HUES6 (cell line): ENCODE data around the gene CAMK1D.

Experiments used
- H3K27ac ChIP-seq: 2 replicates; pipeline ENCODE4 v1.7.0; 2013; ENCODE audit warnings: low read depth, mild to moderate bottlenecking, low read length, inconsistent platforms
- H3K27me3 ChIP-seq: 2 replicates; pipeline ENCODE4 v1.6.1; 2013; ENCODE audit warnings: low read length; ENCODE audit not compliant: control insufficient read depth, insufficient read depth
- H3K36me3 ChIP-seq: 2 replicates; pipeline ENCODE4 v1.6.1; 2013; ENCODE audit warnings: low read length; ENCODE audit not compliant: control insufficient read depth, insufficient read depth
- H3K4me1 ChIP-seq: 2 replicates; pipeline ENCODE4 v1.6.1; 2013; ENCODE audit warnings: low read length; ENCODE audit not compliant: control insufficient read depth, insufficient read depth
- H3K4me3 ChIP-seq: 2 replicates; pipeline ENCODE4 v1.5.1; 2013; ENCODE audit warnings: low read depth, low read length
- H3K9ac ChIP-seq: one replicate; pipeline ENCODE4 v1.6.1; 2013; ENCODE audit warnings: mild to moderate bottlenecking, low read length
- H3K9me3 ChIP-seq: 2 replicates; pipeline ENCODE4 v1.6.1; 2013; ENCODE audit warnings: low read depth, low read length; ENCODE audit not compliant: control insufficient read depth, insufficient read depth

The CAMK1D gene

GRCh38 chr10:12566161-12567115, 217.1 kb downstream of the CAMK1D start:
- H3K27me3 ChIP-seq, result no peaks in the 10 kb centered on the region
- no peak overlapping the region for H3K4me3 ChIP-seq
- H3K9ac ChIP-seq, result no peak overlapping the region
- H3K27ac ChIP-seq, result no peak overlapping the region
- H3K4me1 ChIP-seq, result no peaks in the 10 kb centered on the region
- H3K36me3 ChIP-seq, result no peaks in the 10 kb centered on the region
- H3K9me3 ChIP-seq, result no peaks in the 10 kb centered on the region

GRCh38 chr10:12568391-12569009, 219.2 kb downstream of the CAMK1D start:
- Histone ChIP-seq H3K4me1 (no peaks in the 10 kb centered on the region), H3K27ac (no peak overlapping the region), H3K36me3 (no peaks in the 10 kb centered on the region), H3K27me3 (no peaks in the 10 kb centered on the region), H3K9ac (no peak overlapping the region), H3K4me3 (no peak overlapping the region), H3K9me3 (0 out of 2 replicates have a peak, but pooled peaks cover 3% of the 10 kb centered on the region)

- no peak overlapping the region for H3K4me3 ChIP-seq
- no peak overlapping the region for H3K9ac ChIP-seq
- no peaks in the 10 kb centered on the region for H3K4me1 ChIP-seq
- no peaks in the 10 kb centered on the region for H3K36me3 ChIP-seq
- no peak overlapping the region for H3K27ac ChIP-seq
- H3K9me3 ChIP-seq, result peaks cover 20% of the 10 kb centered on the region
- H3K27me3 ChIP-seq, result no peaks in the 10 kb centered on the region
These were observed 222.9 kb downstream of the CAMK1D start for GRCh38 chr10:12572281-12572680.

- Histone ChIP-seq H3K9me3 (peaks cover 19% of the 10 kb centered on the region), H3K27ac (no peak overlapping the region), H3K36me3 (no peaks in the 10 kb centered on the region), H3K9ac (no peak overlapping the region), H3K4me3 (no peak overlapping the region), H3K4me1 (no peaks in the 10 kb centered on the region), H3K27me3 (no peaks in the 10 kb centered on the region)
These were observed 228.3 kb downstream of the CAMK1D start for GRCh38 chr10:12577610-12578009.

- Histone ChIP-seq H3K27me3 (no peaks in the 10 kb centered on the region), H3K4me3 (no peak overlapping the region), H3K36me3 (no peaks in the 10 kb centered on the region), H3K4me1 (no peaks in the 10 kb centered on the region), H3K9ac (no peak overlapping the region), H3K9me3 (peaks cover 19% of the 10 kb centered on the region), H3K27ac (no peak overlapping the region)
These were observed 230.9 kb downstream of the CAMK1D start for GRCh38 chr10:12579954-12580858.

GRCh38 chr10:12583891-12584595, 234.7 kb downstream of the CAMK1D start:
- H3K9me3 ChIP-seq, result 0 out of 2 replicates have a peak, but pooled peaks cover 7% of the 10 kb centered on the region
- H3K4me1 ChIP-seq, result 0 out of 2 replicates have a peak, but pooled peaks cover 10% of the 10 kb centered on the region
- H3K36me3 ChIP-seq, result no peaks in the 10 kb centered on the region
- no peak overlapping the region for H3K27ac ChIP-seq
- no peaks in the 10 kb centered on the region for H3K27me3 ChIP-seq
- no peak overlapping the region for H3K4me3 ChIP-seq
- no peak overlapping the region for H3K9ac ChIP-seq

GRCh38 chr10:12586741-12587140, 237.4 kb downstream of the CAMK1D start:
- no peak overlapping the region for H3K4me3 ChIP-seq
- H3K4me1 ChIP-seq, result 0 out of 2 replicates have a peak, but pooled peaks cover 10% of the 10 kb centered on the region
- H3K27ac ChIP-seq, result no peak overlapping the region
- H3K9ac ChIP-seq, result no peak overlapping the region
- H3K9me3 ChIP-seq, result 0 out of 2 replicates have a peak, but pooled peaks cover 7% of the 10 kb centered on the region
- H3K27me3 ChIP-seq, result no peaks in the 10 kb centered on the region
- H3K36me3 ChIP-seq, result no peaks in the 10 kb centered on the region

- Histone ChIP-seq H3K4me3 (no peak overlapping the region), H3K27me3 (no peaks in the 10 kb centered on the region), H3K4me1 (0 out of 2 replicates have a peak, but pooled peaks cover 10% of the 10 kb centered on the region), H3K9me3 (0 out of 2 replicates have a peak, but pooled peaks cover 7% of the 10 kb centered on the region), H3K27ac (no peak overlapping the region), H3K36me3 (no peaks in the 10 kb centered on the region), H3K9ac (no peak overlapping the region)
These were observed 238.1 kb downstream of the CAMK1D start for GRCh38 chr10:12587451-12587888.

- Histone ChIP-seq H3K27me3 (no peaks in the 10 kb centered on the region), H3K9me3 (0 out of 2 replicates have a peak, but pooled peaks cover 7% of the 10 kb centered on the region), H3K4me3 (no peak overlapping the region), H3K4me1 (0 out of 2 replicates have a peak, but pooled peaks cover 10% of the 10 kb centered on the region), H3K9ac (no peak overlapping the region), H3K36me3 (no peaks in the 10 kb centered on the region), H3K27ac (no peak overlapping the region)
These were observed 238.9 kb downstream of the CAMK1D start for GRCh38 chr10:12588091-12588860.
